ENCODE results near the gene SEPHS2.
A peak's percentile ranks its signal among the peaks of the same experiment; 100 is the strongest.

GRCh38 chr16:30472328-30472942, 26.8 kb upstream of the SEPHS2 start, which contains the start of gene ITGAL:
- no peak for TF ChIP-seq CTCF (IDR thresholded peaks at IDR 0.05)
- no peak for TF ChIP-seq POLR2AphosphoS5 (IDR thresholded peaks at IDR 0.05)
- TF ChIP-seq POLR2A (IDR thresholded peaks at IDR 0.05): peak in 1 of 2 donors; percentile 21

Data from suprapubic skin (tissue), 4 donors.